GM12875 (cell line): ENCODE results near the gene RTN4RL2.

Experiments
- H3K4me3 ChIP-seq: one replicate; pipeline ENCODE4 v1.5.1; 2011; ENCODE audit warnings: low read depth, low read length, control low read depth
- TF ChIP-seq, protein P1 (sequence below): IDR thresholded peaks from 2 replicates; pipeline ENCODE4 v1.5.1; 2011; ENCODE audit warnings: low read depth, mild to moderate bottlenecking, control low read depth, inconsistent platforms, low read length, moderate library complexity, borderline replicate concordance; ENCODE audit not compliant: insufficient read depth

The RTN4RL2 gene

DNA sequence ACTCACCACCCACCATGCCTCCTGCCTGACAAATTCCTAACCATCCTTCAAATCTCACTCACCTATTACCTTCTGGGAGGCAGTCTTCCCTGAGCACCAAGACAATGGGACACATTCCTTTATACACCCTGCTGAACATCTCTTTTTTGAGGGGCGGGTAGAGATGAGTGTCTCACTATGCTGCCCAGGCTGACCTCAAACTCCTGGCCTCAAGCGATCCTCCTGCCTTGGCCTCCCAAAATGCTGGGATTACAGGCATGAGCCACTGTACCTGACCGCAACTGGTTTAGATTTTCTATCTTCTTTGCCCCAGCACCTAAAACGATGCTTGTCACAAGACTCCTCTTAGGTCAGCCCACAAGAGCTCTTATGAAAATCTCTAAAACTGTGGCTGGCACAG is 63.1 kb downstream of the RTN4RL2 start:
- H3K4me3 ChIP-seq = no peak overlapping the region
- TF ChIP-seq, protein P1, sequence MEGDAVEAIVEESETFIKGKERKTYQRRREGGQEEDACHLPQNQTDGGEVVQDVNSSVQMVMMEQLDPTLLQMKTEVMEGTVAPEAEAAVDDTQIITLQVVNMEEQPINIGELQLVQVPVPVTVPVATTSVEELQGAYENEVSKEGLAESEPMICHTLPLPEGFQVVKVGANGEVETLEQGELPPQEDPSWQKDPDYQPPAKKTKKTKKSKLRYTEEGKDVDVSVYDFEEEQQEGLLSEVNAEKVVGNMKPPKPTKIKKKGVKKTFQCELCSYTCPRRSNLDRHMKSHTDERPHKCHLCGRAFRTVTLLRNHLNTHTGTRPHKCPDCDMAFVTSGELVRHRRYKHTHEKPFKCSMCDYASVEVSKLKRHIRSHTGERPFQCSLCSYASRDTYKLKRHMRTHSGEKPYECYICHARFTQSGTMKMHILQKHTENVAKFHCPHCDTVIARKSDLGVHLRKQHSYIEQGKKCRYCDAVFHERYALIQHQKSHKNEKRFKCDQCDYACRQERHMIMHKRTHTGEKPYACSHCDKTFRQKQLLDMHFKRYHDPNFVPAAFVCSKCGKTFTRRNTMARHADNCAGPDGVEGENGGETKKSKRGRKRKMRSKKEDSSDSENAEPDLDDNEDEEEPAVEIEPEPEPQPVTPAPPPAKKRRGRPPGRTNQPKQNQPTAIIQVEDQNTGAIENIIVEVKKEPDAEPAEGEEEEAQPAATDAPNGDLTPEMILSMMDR = no peak
